Keratinocyte (primary cell): ENCODE data around the gene RPS27L. TPM values are rescaled to one million over a fixed set of nuclear protein-coding genes. Genes with fewer than 3 reads are reported as not detected.

Experiments
- DNase-seq: peaks from one replicate; pipeline ENCODE4 v3.0.0-alpha.2; 2011; ENCODE audit warnings: low read depth, missing footprints, low spot score
- FAIRE-seq: peaks from 2 replicates; lab custom pipeline; 2011; peaks lifted over from hg19 to GRCh38; lab: Jason Lieb, UNC
- H2AFZ ChIP-seq: 2 replicates; pipeline ENCODE4 v1.6.0; 2012; ENCODE audit warnings: low read length, control low read depth, inconsistent platforms; ENCODE audit not compliant: control insufficient read depth
- H3K27ac ChIP-seq: 2 replicates; pipeline ENCODE4 v1.5.1; 2011; ENCODE audit warnings: low read length; ENCODE audit not compliant: control insufficient read depth, insufficient read depth
- H3K27me3 ChIP-seq: 3 replicates; pipeline ENCODE4 v1.6.0; 2011; ENCODE audit warnings: low read length; ENCODE audit not compliant: control insufficient read depth, insufficient read depth; ENCODE audit errors: extremely low read depth
- H3K36me3 ChIP-seq, 2 experiments: 2 replicates in 1 of 2; 3 replicates in 1 of 2; pipeline ENCODE4 v1.5.1; 2011; ENCODE audit warnings: low read length in 2 of 2, mild to moderate bottlenecking in 1 of 2; ENCODE audit not compliant: control insufficient read depth in 2 of 2, insufficient read depth in 2 of 2; ENCODE audit errors: extremely low read depth in 1 of 2
- H3K4me1 ChIP-seq: 3 replicates; pipeline ENCODE4 v1.5.1; 2011; ENCODE audit warnings: low read length; ENCODE audit not compliant: control insufficient read depth, insufficient read depth; ENCODE audit errors: extremely low read depth
- H3K4me2 ChIP-seq: 3 replicates; pipeline ENCODE4 v1.6.0; 2011; ENCODE audit warnings: low read depth, low read length; ENCODE audit not compliant: control insufficient read depth, insufficient read depth; ENCODE audit errors: extremely low read depth
- H3K4me3 ChIP-seq, 3 experiments: fragments of 200-600 bp in 1 of 3; sonication (generic) in 1 of 3; 2 replicates in 2 of 3; 3 replicates in 1 of 3; pipeline ENCODE4 v1.5.1; 2011 to 2016; ENCODE audit warnings: low read length in 3 of 3, mild to moderate bottlenecking in 3 of 3, control low read depth in 2 of 3, inconsistent platforms in 1 of 3, low read depth in 1 of 3, mixed read lengths in 1 of 3, mixed run types in 1 of 3, moderate library complexity in 1 of 3; ENCODE audit not compliant: control insufficient read depth in 2 of 3, insufficient read depth in 2 of 3; ENCODE audit errors: extremely low read depth in 1 of 3
- H3K79me2 ChIP-seq: 2 replicates; pipeline ENCODE4 v1.6.0; 2012; ENCODE audit warnings: low read length; ENCODE audit not compliant: control insufficient read depth, insufficient read depth
- H3K9ac ChIP-seq: 3 replicates; pipeline ENCODE4 v1.6.0; 2011; ENCODE audit warnings: low read length; ENCODE audit not compliant: control insufficient read depth, insufficient read depth; ENCODE audit errors: extremely low read depth
- H3K9me1 ChIP-seq: 3 replicates; pipeline ENCODE4 v1.6.0; 2011; ENCODE audit warnings: low read length; ENCODE audit not compliant: control insufficient read depth, insufficient read depth; ENCODE audit errors: extremely low read depth
- H3K9me3 ChIP-seq: 2 replicates; pipeline ENCODE4 v1.5.1; 2012; ENCODE audit warnings: low read depth, low read length; ENCODE audit not compliant: control insufficient read depth
- H4K20me1 ChIP-seq: 3 replicates; pipeline ENCODE4 v1.6.0; 2011; ENCODE audit warnings: low read length; ENCODE audit not compliant: control insufficient read depth, insufficient read depth; ENCODE audit errors: extremely low read depth
- EZH2 ChIP-seq: IDR thresholded peaks from one replicate; pipeline ENCODE4 v1.6.1; 2012; ENCODE audit warnings: inconsistent platforms, mild to moderate bottlenecking, low read length, moderate library complexity
- dilution Hi-C: fragments of 300-500 bp; cut with MboI; formaldehyde crosslinking; loops from one replicate; pipeline ENCODE4 v1.7.0; 2020; ENCODE audit warnings: low sequenced_read_pairs; ENCODE audit not compliant: extremely low pct_ligation_motif_present
- polyA plus RNA-seq, 5 experiments: library from polyadenylated mRNA; depleted of rRNA in 3 of 5; stranded (reverse) in 3 of 5; stranded (forward) in 1 of 5; unstranded in 1 of 5; fragments of >200 nt; gene quantifications; 1 replicate in 1 of 5; 2 replicates in 3 of 5; 3 replicates in 1 of 5; pipeline versions ENCODE4 v1.2.1 to v1.2.3, GENCODE V29; 2011 to 2012; ENCODE audit warnings: missing spikeins in 2 of 5, low read depth in 1 of 5, low replicate concordance in 1 of 5
- TF ChIP-seq, protein P1 (sequence below), 3 experiments: IDR thresholded peaks in 1 of 3; conservative IDR thresholded peaks in 1 of 3; optimal IDR thresholded peaks in 1 of 3; 2 replicates in 2 of 3; 3 replicates in 1 of 3; pipeline versions ENCODE3 to v1.5.1; 2011; ENCODE audit warnings: low read length in 3 of 3, mild to moderate bottlenecking in 3 of 3, moderate library complexity in 2 of 3, control low read depth in 1 of 3, inconsistent platforms in 1 of 3; ENCODE audit not compliant: insufficient read depth in 2 of 3; ENCODE audit errors: extremely low read depth in 1 of 3

RPS27L gene
- polyA plus RNA-seq, 1 donor (not counting 4 experiments of a cell fraction or from before 2014, with no cell fraction given): 208 TPM

GRCh38 chr15:63200464-63201249 lies 43.4 kb upstream of the RPS27L start:
- Histone ChIP-seq H3K4me1 (peaks cover 3% of the 10 kb centered on the region), H3K9me3 (no peaks in the 10 kb centered on the region), H3K4me2 (no peak overlapping the region), H3K27me3 (no peaks in the 10 kb centered on the region), H4K20me1 (no peaks in the 10 kb centered on the region), H3K36me3 (peaks cover 0 to 1% of the 10 kb centered on the region in 2 experiments), H3K4me3 (no peak overlapping the region), H3K27ac (no peak overlapping the region), H3K79me2 (peaks cover 32% of the 10 kb centered on the region), H2AFZ (no peak overlapping the region), H3K9me1 (no peaks in the 10 kb centered on the region), H3K9ac (no peak overlapping the region)
- DNase-seq (no peak), FAIRE-seq (no peak)
- TF ChIP-seq EZH2: no peak
- TF ChIP-seq, protein P1, sequence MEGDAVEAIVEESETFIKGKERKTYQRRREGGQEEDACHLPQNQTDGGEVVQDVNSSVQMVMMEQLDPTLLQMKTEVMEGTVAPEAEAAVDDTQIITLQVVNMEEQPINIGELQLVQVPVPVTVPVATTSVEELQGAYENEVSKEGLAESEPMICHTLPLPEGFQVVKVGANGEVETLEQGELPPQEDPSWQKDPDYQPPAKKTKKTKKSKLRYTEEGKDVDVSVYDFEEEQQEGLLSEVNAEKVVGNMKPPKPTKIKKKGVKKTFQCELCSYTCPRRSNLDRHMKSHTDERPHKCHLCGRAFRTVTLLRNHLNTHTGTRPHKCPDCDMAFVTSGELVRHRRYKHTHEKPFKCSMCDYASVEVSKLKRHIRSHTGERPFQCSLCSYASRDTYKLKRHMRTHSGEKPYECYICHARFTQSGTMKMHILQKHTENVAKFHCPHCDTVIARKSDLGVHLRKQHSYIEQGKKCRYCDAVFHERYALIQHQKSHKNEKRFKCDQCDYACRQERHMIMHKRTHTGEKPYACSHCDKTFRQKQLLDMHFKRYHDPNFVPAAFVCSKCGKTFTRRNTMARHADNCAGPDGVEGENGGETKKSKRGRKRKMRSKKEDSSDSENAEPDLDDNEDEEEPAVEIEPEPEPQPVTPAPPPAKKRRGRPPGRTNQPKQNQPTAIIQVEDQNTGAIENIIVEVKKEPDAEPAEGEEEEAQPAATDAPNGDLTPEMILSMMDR (optimal IDR thresholded peaks at IDR 0.05 in 1 of 3, IDR thresholded peaks at IDR 0.05 in 1 of 3, conservative IDR thresholded peaks at IDR 0.05 in 1 of 3; ENCODE audit: extremely low read depth in 1 of 3, insufficient read depth in 2 of 3, low read length in 3 of 3): no peak
- dilution Hi-C loops: no loop called here

GRCh38 chr15:63198371-63199250 lies 41.3 kb upstream of the RPS27L start:
- Histone ChIP-seq H3K9ac (no peak overlapping the region), H3K4me1 (peaks cover 3% of the 10 kb centered on the region), H3K79me2 (peaks cover 44% of the 10 kb centered on the region), H3K27me3 (no peaks in the 10 kb centered on the region), H3K9me3 (no peaks in the 10 kb centered on the region), H4K20me1 (no peaks in the 10 kb centered on the region), H3K27ac (no peak overlapping the region), H3K4me3 (no peak overlapping the region), H3K4me2 (no peak overlapping the region), H3K36me3 (peaks cover 0 to 1% of the 10 kb centered on the region in 2 experiments), H2AFZ (no peak overlapping the region), H3K9me1 (no peaks in the 10 kb centered on the region)
- DNase-seq (no peak), FAIRE-seq (no peak)
- TF ChIP-seq, protein P1 (optimal IDR thresholded peaks at IDR 0.05 in 1 of 3, IDR thresholded peaks at IDR 0.05 in 1 of 3, conservative IDR thresholded peaks at IDR 0.05 in 1 of 3; ENCODE audit: extremely low read depth in 1 of 3, insufficient read depth in 2 of 3, low read length in 3 of 3): no peak
- no peak for TF ChIP-seq EZH2
- dilution Hi-C loops: no loop called here
